ENCODE results near the gene PSG4. TPM values are rescaled to one million over a fixed set of nuclear protein-coding genes. Genes with fewer than 3 reads are reported as not detected.

Gene PSG4
- total RNA-seq, 1 donor from 2014 or later: not detected

Other genes starting within 250 kb of the PSG4 start
- gene PSG11, start 179.2 kb downstream of the PSG4 start, total RNA-seq: not detected
- not detected for gene PSG2, start 122.9 kb downstream of the PSG4 start, total RNA-seq
- not detected for gene PSG5, start 19.1 kb downstream of the PSG4 start, total RNA-seq
- gene PSG9, start 63.9 kb upstream of the PSG4 start, total RNA-seq: not detected
- gene CD177, start 148.0 kb upstream of the PSG4 start, total RNA-seq: 0.22 TPM
- gene TEX101, start 209.3 kb upstream of the PSG4 start, total RNA-seq: not detected

All from left ventricle myocardium superior (tissue), 1 donor.